ENCODE measurements around the gene ADRA2B.
"Not testable (repeated sequence)": the region's sequence is repeated elsewhere in the genome, so short reads cannot be mapped to it uniquely, and the experiment has no call there.

The ADRA2B gene

GRCh38 chr2:96067902-96068581 lies 48.3 kb downstream of the ADRA2B start:
- not testable (repeated sequence) for DNase-seq (ENCODE audit: low read depth)

- not testable (repeated sequence) for DNase-seq (ENCODE audit: low read depth)
Measured at GRCh38 chr2:96067098-96067660, 49.2 kb downstream of the ADRA2B start.

GRCh38 chr2:96066511-96066910 lies 49.9 kb downstream of the ADRA2B start:
- DNase-seq (ENCODE audit: low read depth) = not testable (repeated sequence)

GRCh38 chr2:96065954-96066353 lies 50.4 kb downstream of the ADRA2B start:
- DNase-seq (ENCODE audit: low read depth) = not testable (repeated sequence)

GRCh38 chr2:96065381-96065930 lies 50.9 kb downstream of the ADRA2B start:
- DNase-seq (ENCODE audit: low read depth) = no peak

- not testable (repeated sequence) for DNase-seq (ENCODE audit: low read depth)
Measured at GRCh38 chr2:96064760-96065159, 51.6 kb downstream of the ADRA2B start.

- not testable (repeated sequence) for DNase-seq (ENCODE audit: low read depth)
Measured at GRCh38 chr2:96064047-96064675, 52.2 kb downstream of the ADRA2B start.

- peak; percentile 72 for DNase-seq (ENCODE audit: low read depth)
Measured at GRCh38 chr2:96063116-96063899, 53.1 kb downstream of the ADRA2B start.
